Peyer's patch (tissue), 4 donors: ENCODE results near the gene CA10.

ENCODE experiments used
- CTCF ChIP-seq, 6 experiments: fragments of 450-650 bp in 4 of 6; fragments of 200-600 bp in 2 of 6; sonication (generic) in 1 of 6; IDR thresholded peaks; one replicate each; pipeline ENCODE4 v1.5.1; 2017 to 2019; ENCODE audit warnings: antibody characterized with exemption in 6 of 6, mild to moderate bottlenecking in 3 of 6, moderate library complexity in 1 of 6
- POLR2A ChIP-seq, 2 donors: fragments of 450-650 bp; IDR thresholded peaks; one replicate each; pipeline ENCODE4 v1.5.1; 2017; ENCODE audit warnings: antibody characterized with exemption in 2 of 2, mild to moderate bottlenecking in 2 of 2, moderate library complexity in 2 of 2

- TF ChIP-seq CTCF (IDR thresholded peaks at IDR 0.05), result no peak
- TF ChIP-seq POLR2A (IDR thresholded peaks at IDR 0.05), result no peak
Observed at GRCh38 chr17:51857052-51857597, 301.4 kb downstream of the CA10 start.
